Natural killer cell (primary cell): Measurements from ENCODE around the gene SMIM28. TPM values are rescaled to one million over a fixed set of nuclear protein-coding genes. Genes with fewer than 3 reads are reported as not detected.

Experiments used
- ATAC-seq, 3 donors: fragments of 150-1000 bp in 2 of 3; fragments of 200-7000 bp in 1 of 3; cut with Tn5 transposase; 1 replicate in 1 of 3; 2 replicates in 2 of 3; pipeline ENCODE4 v1.10.0; 2021; ENCODE audit warnings: mild to moderate bottlenecking in 2 of 3, moderate library complexity in 2 of 3
- DNase-seq, 2 donors: peaks; one replicate each; pipeline versions ENCODE4 v3.0.0 to v3.0.0-alpha.2; 2013 to 2021; ENCODE audit warnings: mixed read lengths in 1 of 2
- H3K27ac ChIP-seq: one replicate; pipeline ENCODE4 v1.5.1; 2013; ENCODE audit warnings: mild to moderate bottlenecking, low read length
- H3K27me3 ChIP-seq: one replicate; pipeline ENCODE4 v1.6.1; 2013; ENCODE audit warnings: low read length; ENCODE audit not compliant: control insufficient read depth, insufficient read depth
- H3K36me3 ChIP-seq: one replicate; pipeline ENCODE4 v1.6.1; 2013; ENCODE audit warnings: low read length; ENCODE audit not compliant: control insufficient read depth, insufficient read depth
- H3K4me1 ChIP-seq: one replicate; pipeline ENCODE4 v1.6.1; 2013; ENCODE audit warnings: low read length; ENCODE audit not compliant: control insufficient read depth, insufficient read depth
- H3K4me3 ChIP-seq: one replicate; pipeline ENCODE4 v1.5.1; 2013; ENCODE audit warnings: low read length
- H3K9me3 ChIP-seq: one replicate; pipeline ENCODE4 v1.6.1; 2013; ENCODE audit warnings: low read length; ENCODE audit not compliant: control insufficient read depth, insufficient read depth
- H3K27ac Mint-ChIP-seq, 2 donors: one replicate each; pipeline ENCODE4 v1.8.0; 2022; ENCODE audit warnings: mild to moderate bottlenecking in 2 of 2, mixed read lengths in 2 of 2, moderate library complexity in 1 of 2
- H3K27me3 Mint-ChIP-seq, 2 donors: one replicate each; pipeline ENCODE4 v1.8.0; 2022; ENCODE audit warnings: low read depth in 2 of 2, mixed read lengths in 2 of 2
- H3K36me3 Mint-ChIP-seq: one replicate; pipeline ENCODE4 v1.8.0; 2022; ENCODE audit warnings: mixed read lengths
- H3K4me1 Mint-ChIP-seq, 2 donors: one replicate each; pipeline ENCODE4 v1.8.0; 2022; ENCODE audit warnings: mixed read lengths in 2 of 2
- H3K4me3 Mint-ChIP-seq: one replicate; pipeline ENCODE4 v1.8.0; 2022; ENCODE audit warnings: mild to moderate bottlenecking, moderate library complexity, mixed read lengths
- H3K9me3 Mint-ChIP-seq, 2 donors: one replicate each; pipeline ENCODE4 v1.8.0; 2022; ENCODE audit warnings: mixed read lengths in 2 of 2
- WGBS: methylation state at CpG from one replicate; pipeline ENCODE4 v1.1.7; 2013; ENCODE audit warnings: missing lambda C conversion rate; ENCODE audit not compliant: insufficient coverage; 5-methylcytosine and 5-hydroxymethylcytosine counted together
- intact Hi-C: fragments of 100-400 bp; cut with micrococcal nuclease; formaldehyde crosslinking; loops from one replicate; pipeline ENCODE4 v1.14.2; 2022
- total RNA-seq, 4 donors: library from RNA; stranded (reverse); fragments of 120-200 nt in 1 of 4; gene quantifications; one replicate each; pipeline versions ENCODE4 v1.2.3 to v1.2.4, GENCODE V29; 2013 to 2022
- TF ChIP-seq, protein P1 (sequence below): fragments of 200-600 bp; IDR thresholded peaks from one replicate; pipeline ENCODE4 v1.8.0; 2022; ENCODE audit warnings: antibody characterized with exemption

The SMIM28 gene
- total RNA-seq, 3 donors from 2014 or later (not counting 1 experiment from before 2014, with no cell fraction given): not detected

DNA sequence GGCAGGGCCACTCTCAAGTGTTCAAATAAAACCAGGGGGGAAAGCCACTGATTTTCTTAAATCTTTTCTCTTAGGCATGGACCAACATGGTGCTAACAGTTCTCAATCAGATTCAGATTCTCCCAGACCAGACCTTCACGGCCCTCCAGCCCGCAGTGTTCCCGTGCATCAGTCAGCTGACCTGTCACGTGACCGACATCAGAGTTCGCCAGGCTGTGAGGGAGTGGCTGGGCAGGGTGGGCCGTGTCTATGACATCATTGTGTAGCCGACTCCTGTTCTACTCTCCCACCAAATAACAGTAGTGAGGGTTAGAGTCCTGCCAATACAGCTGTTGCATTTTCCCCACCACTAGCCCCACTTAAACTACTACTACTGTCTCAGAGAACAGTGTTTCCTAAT, 41.5 kb upstream of the SMIM28 start:
- no peak overlapping the region for H3K4me3 ChIP-seq
- no peaks in the 10 kb centered on the region for H3K27me3 ChIP-seq
- no peak overlapping the region for H3K27ac Mint-ChIP-seq
- no peak for ATAC-seq
- intact Hi-C loops: no loop called here
- peaks cover 3 to 6% of the 10 kb centered on the region in 2 donors for H3K27me3 Mint-ChIP-seq
- no peaks in the 10 kb centered on the region for H3K9me3 ChIP-seq
- no peak overlapping the region for H3K4me3 Mint-ChIP-seq
- no peaks in the 10 kb centered on the region for H3K4me1 Mint-ChIP-seq
- TF ChIP-seq, protein P1, sequence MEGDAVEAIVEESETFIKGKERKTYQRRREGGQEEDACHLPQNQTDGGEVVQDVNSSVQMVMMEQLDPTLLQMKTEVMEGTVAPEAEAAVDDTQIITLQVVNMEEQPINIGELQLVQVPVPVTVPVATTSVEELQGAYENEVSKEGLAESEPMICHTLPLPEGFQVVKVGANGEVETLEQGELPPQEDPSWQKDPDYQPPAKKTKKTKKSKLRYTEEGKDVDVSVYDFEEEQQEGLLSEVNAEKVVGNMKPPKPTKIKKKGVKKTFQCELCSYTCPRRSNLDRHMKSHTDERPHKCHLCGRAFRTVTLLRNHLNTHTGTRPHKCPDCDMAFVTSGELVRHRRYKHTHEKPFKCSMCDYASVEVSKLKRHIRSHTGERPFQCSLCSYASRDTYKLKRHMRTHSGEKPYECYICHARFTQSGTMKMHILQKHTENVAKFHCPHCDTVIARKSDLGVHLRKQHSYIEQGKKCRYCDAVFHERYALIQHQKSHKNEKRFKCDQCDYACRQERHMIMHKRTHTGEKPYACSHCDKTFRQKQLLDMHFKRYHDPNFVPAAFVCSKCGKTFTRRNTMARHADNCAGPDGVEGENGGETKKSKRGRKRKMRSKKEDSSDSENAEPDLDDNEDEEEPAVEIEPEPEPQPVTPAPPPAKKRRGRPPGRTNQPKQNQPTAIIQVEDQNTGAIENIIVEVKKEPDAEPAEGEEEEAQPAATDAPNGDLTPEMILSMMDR: no peak
- H3K9me3 Mint-ChIP-seq: no peaks in the 10 kb centered on the region
- H3K36me3 Mint-ChIP-seq: no peaks in the 10 kb centered on the region
- no peak overlapping the region for H3K27ac ChIP-seq
- no peaks in the 10 kb centered on the region for H3K4me1 ChIP-seq
- no peaks in the 10 kb centered on the region for H3K36me3 ChIP-seq
- DNase-seq: no peak
- WGBS: 95% methylated on average over 7 of the region's 8 CpGs

DNA sequence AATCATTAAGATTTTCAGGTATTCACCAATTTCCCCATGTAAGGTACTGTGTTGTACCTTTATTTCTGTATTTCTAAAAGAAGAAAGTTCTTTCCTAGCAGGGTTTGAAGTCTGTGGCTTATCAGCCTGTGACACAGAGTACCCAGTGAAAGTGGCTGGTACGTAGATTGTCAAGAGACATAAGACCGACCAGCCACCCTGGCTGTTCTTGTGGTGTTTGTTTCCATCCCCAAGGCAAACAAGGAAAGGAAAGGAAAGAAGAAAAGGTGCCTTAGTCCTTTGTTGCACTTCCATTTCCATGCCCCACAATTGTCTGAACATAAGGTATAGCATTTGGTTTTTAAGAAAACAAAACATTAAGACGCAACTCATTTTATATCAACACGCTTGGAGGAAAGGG, 40.6 kb upstream of the SMIM28 start:
- Histone ChIP-seq H3K4me1 (no peaks in the 10 kb centered on the region), H3K27ac (no peak overlapping the region), H3K27me3 (no peaks in the 10 kb centered on the region), H3K36me3 (no peaks in the 10 kb centered on the region), H3K9me3 (no peaks in the 10 kb centered on the region), H3K4me3 (no peak overlapping the region)
- no peak overlapping the region for H3K27ac Mint-ChIP-seq
- H3K27me3 Mint-ChIP-seq: peaks cover 6 to 11% of the 10 kb centered on the region in 2 donors
- no peaks in the 10 kb centered on the region for H3K4me1 Mint-ChIP-seq
- ATAC-seq: no peak
- 90% methylated on average over 2 of the region's 4 CpGs for whole genome bisulfite sequencing
- no peaks in the 10 kb centered on the region for H3K36me3 Mint-ChIP-seq
- TF ChIP-seq, protein P1: no peak
- no peaks in the 10 kb centered on the region for H3K9me3 Mint-ChIP-seq
- no peak for DNase-seq
- intact Hi-C loops: no loop called here
- H3K4me3 Mint-ChIP-seq: no peak overlapping the region

DNA sequence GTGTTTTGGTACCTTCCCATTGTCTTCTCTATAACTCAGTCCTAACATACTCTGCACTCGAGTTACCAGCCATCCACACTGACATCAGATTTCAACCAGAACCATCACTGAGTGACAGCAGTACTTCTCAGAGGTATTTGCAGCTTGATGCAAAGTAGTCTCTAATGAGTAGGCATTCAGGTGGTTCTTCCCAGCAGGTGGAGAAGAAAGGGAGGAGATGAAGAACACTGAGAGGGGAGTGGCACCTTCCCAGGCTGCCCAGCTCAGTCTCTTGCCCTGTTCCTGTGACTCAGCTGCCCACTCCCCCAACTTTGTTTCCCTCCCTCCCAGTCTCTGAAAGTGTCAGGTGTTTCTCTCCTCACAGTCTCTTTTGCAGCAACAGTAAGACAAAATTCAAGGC, 38.7 kb upstream of the SMIM28 start:
- Mint-ChIP-seq H3K27ac (no peak overlapping the region), H3K4me1 (no peaks in the 10 kb centered on the region), H3K4me3 (no peak overlapping the region), H3K36me3 (no peaks in the 10 kb centered on the region), H3K9me3 (no peaks in the 10 kb centered on the region), H3K27me3 (peaks cover 6 to 16% of the 10 kb centered on the region in 2 donors)
- H3K27ac ChIP-seq: no peak overlapping the region
- H3K4me3 ChIP-seq: no peak overlapping the region
- DNase-seq (no peak), ATAC-seq (no peak)
- H3K27me3 ChIP-seq: no peaks in the 10 kb centered on the region
- H3K9me3 ChIP-seq: no peaks in the 10 kb centered on the region
- intact Hi-C loops: no loop called here
- no peaks in the 10 kb centered on the region for H3K4me1 ChIP-seq
- H3K36me3 ChIP-seq: no peaks in the 10 kb centered on the region
- 85% methylated on average over 1 of the region's 1 CpG for whole genome bisulfite sequencing
- TF ChIP-seq, protein P1: no peak

DNA sequence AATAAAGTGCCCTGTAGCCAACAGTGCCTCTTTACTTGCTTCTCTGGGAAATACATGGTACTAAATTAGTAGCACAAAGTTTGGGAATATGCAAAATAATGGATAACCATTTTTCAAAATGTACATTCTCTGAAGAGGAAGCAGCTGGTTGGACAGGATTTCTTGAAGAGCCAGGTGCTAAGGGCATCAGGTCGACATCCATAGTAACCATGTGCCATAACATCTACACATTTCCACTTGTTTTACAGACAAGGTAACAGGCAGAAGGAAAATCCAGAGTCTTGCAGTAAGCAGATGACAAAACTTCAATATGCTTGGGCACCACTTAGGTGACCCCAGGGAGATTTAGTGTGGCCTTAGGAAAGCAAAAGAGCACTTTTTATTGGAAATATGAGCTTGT, 36.5 kb upstream of the SMIM28 start:
- DNase-seq: no peak
- intact Hi-C loops: no loop called here
- WGBS: 73% methylated on average over 1 of the region's 1 CpG
- Mint-ChIP-seq H3K4me3 (no peak overlapping the region), H3K27me3 (peaks cover 6 to 19% of the 10 kb centered on the region in 2 donors), H3K27ac (no peak overlapping the region), H3K4me1 (peaks cover 3 to 5% of the 10 kb centered on the region in 2 donors), H3K36me3 (no peaks in the 10 kb centered on the region), H3K9me3 (no peaks in the 10 kb centered on the region)
- no peaks in the 10 kb centered on the region for H3K27me3 ChIP-seq
- TF ChIP-seq, protein P1: no peak
- H3K4me3 ChIP-seq: no peak overlapping the region
- no peaks in the 10 kb centered on the region for H3K9me3 ChIP-seq
- H3K36me3 ChIP-seq: no peaks in the 10 kb centered on the region
- H3K4me1 ChIP-seq: no peaks in the 10 kb centered on the region
- H3K27ac ChIP-seq: no peak overlapping the region
- ATAC-seq: no peak
